Activated CD4-positive, alpha-beta T cell treated with anti-CD3 and anti-CD28 coated beads, Interleukin-2, amount 10 ng/mL, durations not matched to agents 24 days and 14 days (primary cell): Measurements from ENCODE around the gene NAXD. TPM values are rescaled to one million over a fixed set of nuclear protein-coding genes. Genes with fewer than 3 reads are reported as not detected.
A peak's percentile ranks its signal among the peaks of the same experiment; 100 is the strongest.

Experiments used
- DNase-seq: peaks from one replicate; pipeline ENCODE4 v3.0.0; 2022
- H3K27ac Mint-ChIP-seq: one replicate; pipeline ENCODE4 v1.8.0; 2022; ENCODE audit warnings: mild to moderate bottlenecking, mixed read lengths
- H3K27me3 Mint-ChIP-seq: one replicate; pipeline ENCODE4 v1.8.0; 2022; ENCODE audit warnings: mixed read lengths
- H3K36me3 Mint-ChIP-seq: one replicate; pipeline ENCODE4 v1.8.0; 2022; ENCODE audit warnings: low read depth, mild to moderate bottlenecking, mixed read lengths
- H3K4me1 Mint-ChIP-seq: one replicate; pipeline ENCODE4 v1.8.0; 2021; ENCODE audit warnings: mixed read lengths
- H3K4me3 Mint-ChIP-seq: one replicate; pipeline ENCODE4 v1.8.0; 2022; ENCODE audit warnings: mild to moderate bottlenecking, moderate library complexity, mixed read lengths
- H3K9me3 Mint-ChIP-seq: one replicate; pipeline ENCODE4 v1.8.0; 2021; ENCODE audit warnings: mixed read lengths
- intact Hi-C: fragments of 100-400 bp; cut with micrococcal nuclease; formaldehyde crosslinking; loops from one replicate; pipeline ENCODE4 v1.15.1; 2023
- total RNA-seq: library from RNA; stranded (reverse); gene quantifications from 2 replicates; pipeline ENCODE4 v1.2.3, GENCODE V29; 2022

The NAXD gene
- total RNA-seq, 1 donor from 2014 or later, result 20.6 TPM

GRCh38 chr13:110638814-110639806 is 23.8 kb downstream of the NAXD start:
- H3K4me1 Mint-ChIP-seq, result no peaks in the 10 kb centered on the region
- no peaks in the 10 kb centered on the region for H3K9me3 Mint-ChIP-seq
- H3K36me3 Mint-ChIP-seq, result peaks cover 43% of the 10 kb centered on the region
- DNase-seq, result no peak
- H3K4me3 Mint-ChIP-seq, result no peak overlapping the region
- intact Hi-C loops, result no loop called here
- no peak overlapping the region for H3K27ac Mint-ChIP-seq
- H3K27me3 Mint-ChIP-seq, result no peaks in the 10 kb centered on the region

DNA sequence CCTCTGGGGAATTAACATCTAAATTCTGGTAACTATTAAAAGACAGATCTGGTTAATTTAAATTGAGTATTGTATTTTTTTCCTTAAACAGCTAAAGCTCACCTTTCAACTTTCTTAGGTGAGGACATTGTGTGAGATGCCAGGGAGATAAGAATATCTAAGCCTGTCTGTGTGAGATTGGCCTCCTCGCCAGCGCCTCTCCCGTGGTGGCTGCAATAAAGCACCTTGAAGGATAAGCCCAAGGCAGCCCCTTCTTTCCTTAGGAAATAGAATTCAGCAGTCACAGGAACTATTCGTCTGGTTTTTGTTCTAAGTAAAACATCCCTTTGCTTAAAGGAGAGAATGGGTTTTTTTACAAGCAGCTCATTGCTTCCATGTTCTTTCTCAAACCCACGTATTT is 24.6 kb downstream of the NAXD start:
- DNase-seq, result no peak
- Mint-ChIP-seq H3K36me3 (peaks cover 38% of the 10 kb centered on the region), H3K4me1 (no peaks in the 10 kb centered on the region), H3K27ac (no peak overlapping the region), H3K4me3 (no peak overlapping the region), H3K9me3 (no peaks in the 10 kb centered on the region), H3K27me3 (no peaks in the 10 kb centered on the region)
- intact Hi-C loops, result no loop called here

GRCh38 chr13:110640591-110641029 is 25.3 kb downstream of the NAXD start:
- Mint-ChIP-seq H3K9me3 (no peaks in the 10 kb centered on the region), H3K36me3 (peaks cover 34% of the 10 kb centered on the region), H3K27ac (no peak overlapping the region), H3K4me3 (no peak overlapping the region), H3K4me1 (no peaks in the 10 kb centered on the region), H3K27me3 (no peaks in the 10 kb centered on the region)
- no peak for DNase-seq
- intact Hi-C loops, result no loop called here

GRCh38 chr13:110641055-110642015 is 26.0 kb downstream of the NAXD start:
- no peak overlapping the region for H3K27ac Mint-ChIP-seq
- H3K27me3 Mint-ChIP-seq, result no peaks in the 10 kb centered on the region
- H3K4me3 Mint-ChIP-seq, result no peak overlapping the region
- H3K4me1 Mint-ChIP-seq, result no peaks in the 10 kb centered on the region
- DNase-seq, result no peak
- peaks cover 28% of the 10 kb centered on the region for H3K36me3 Mint-ChIP-seq
- intact Hi-C loops, result no loop called here
- H3K9me3 Mint-ChIP-seq, result no peaks in the 10 kb centered on the region

DNA sequence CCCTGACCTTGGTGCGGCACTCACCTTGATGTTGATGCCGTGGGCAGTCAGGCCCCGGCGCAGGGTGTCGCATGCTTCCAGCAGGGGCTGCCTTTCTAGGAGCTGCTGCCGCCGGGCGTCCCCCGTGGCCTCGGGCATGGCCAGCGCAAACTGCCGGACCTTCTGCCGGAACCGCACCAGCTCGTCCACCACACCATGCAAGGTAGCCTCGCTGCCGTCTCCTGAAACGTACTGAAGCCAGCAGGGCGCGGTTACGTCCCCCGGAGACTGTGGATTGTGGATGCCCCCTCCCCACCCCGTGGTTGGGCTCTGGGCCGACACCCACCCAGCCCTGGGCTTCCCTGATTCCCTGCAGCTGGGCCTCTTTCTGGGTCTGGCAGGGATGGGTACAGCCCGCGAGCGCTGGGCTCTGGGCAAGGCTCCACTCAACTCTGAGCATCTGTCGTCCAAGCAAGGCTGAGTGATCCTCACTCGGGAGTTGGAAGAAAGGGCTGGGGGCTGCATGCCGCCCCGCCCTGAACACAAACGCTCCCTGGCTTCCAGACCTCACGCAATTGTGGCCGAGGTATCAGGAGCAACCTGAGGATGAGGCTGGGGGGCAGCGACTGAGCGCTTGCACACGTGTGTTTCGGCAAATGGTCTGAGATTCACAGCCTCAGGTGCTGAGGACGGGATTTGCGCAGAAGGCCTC is 27.1 kb downstream of the NAXD start:
- intact Hi-C loops, result no loop called here
- Mint-ChIP-seq H3K36me3 (peaks cover 26% of the 10 kb centered on the region), H3K27ac (no peak overlapping the region), H3K4me3 (no peak overlapping the region), H3K4me1 (no peaks in the 10 kb centered on the region), H3K9me3 (no peaks in the 10 kb centered on the region), H3K27me3 (no peaks in the 10 kb centered on the region)
- DNase-seq, result no peak

- H3K36me3 Mint-ChIP-seq, result peaks cover 24% of the 10 kb centered on the region
- H3K9me3 Mint-ChIP-seq, result no peaks in the 10 kb centered on the region
- H3K4me3 Mint-ChIP-seq, result no peak overlapping the region
- intact Hi-C loops, result no loop called here
- H3K4me1 Mint-ChIP-seq, result no peaks in the 10 kb centered on the region
- H3K27me3 Mint-ChIP-seq, result no peaks in the 10 kb centered on the region
- DNase-seq, result no peak
- H3K27ac Mint-ChIP-seq, result no peak overlapping the region
Measured at GRCh38 chr13:110643324-110643723, 28.0 kb downstream of the NAXD start.

- Mint-ChIP-seq H3K36me3 (peaks cover 18% of the 10 kb centered on the region), H3K27me3 (no peaks in the 10 kb centered on the region), H3K4me1 (no peaks in the 10 kb centered on the region), H3K9me3 (no peaks in the 10 kb centered on the region), H3K4me3 (no peak overlapping the region), H3K27ac (no peak overlapping the region)
- no peak for DNase-seq
- intact Hi-C loops, result no loop called here
Measured at GRCh38 chr13:110643768-110644421, 28.6 kb downstream of the NAXD start.

- no peak overlapping the region for H3K27ac Mint-ChIP-seq
- no peaks in the 10 kb centered on the region for H3K4me1 Mint-ChIP-seq
- peaks cover 17% of the 10 kb centered on the region for H3K36me3 Mint-ChIP-seq
- intact Hi-C loops, result no loop called here
- no peaks in the 10 kb centered on the region for H3K9me3 Mint-ChIP-seq
- no peak overlapping the region for H3K4me3 Mint-ChIP-seq
- H3K27me3 Mint-ChIP-seq, result no peaks in the 10 kb centered on the region
- DNase-seq, result peak; percentile 78
Measured at GRCh38 chr13:110644892-110645521, 29.7 kb downstream of the NAXD start.

- Mint-ChIP-seq H3K4me3 (no peak overlapping the region), H3K36me3 (peaks cover 12% of the 10 kb centered on the region), H3K9me3 (no peaks in the 10 kb centered on the region), H3K27ac (no peak overlapping the region), H3K27me3 (no peaks in the 10 kb centered on the region), H3K4me1 (no peaks in the 10 kb centered on the region)
- intact Hi-C loops, result no loop called here
- DNase-seq, result no peak
Measured at GRCh38 chr13:110645750-110646149, 30.4 kb downstream of the NAXD start.

DNA sequence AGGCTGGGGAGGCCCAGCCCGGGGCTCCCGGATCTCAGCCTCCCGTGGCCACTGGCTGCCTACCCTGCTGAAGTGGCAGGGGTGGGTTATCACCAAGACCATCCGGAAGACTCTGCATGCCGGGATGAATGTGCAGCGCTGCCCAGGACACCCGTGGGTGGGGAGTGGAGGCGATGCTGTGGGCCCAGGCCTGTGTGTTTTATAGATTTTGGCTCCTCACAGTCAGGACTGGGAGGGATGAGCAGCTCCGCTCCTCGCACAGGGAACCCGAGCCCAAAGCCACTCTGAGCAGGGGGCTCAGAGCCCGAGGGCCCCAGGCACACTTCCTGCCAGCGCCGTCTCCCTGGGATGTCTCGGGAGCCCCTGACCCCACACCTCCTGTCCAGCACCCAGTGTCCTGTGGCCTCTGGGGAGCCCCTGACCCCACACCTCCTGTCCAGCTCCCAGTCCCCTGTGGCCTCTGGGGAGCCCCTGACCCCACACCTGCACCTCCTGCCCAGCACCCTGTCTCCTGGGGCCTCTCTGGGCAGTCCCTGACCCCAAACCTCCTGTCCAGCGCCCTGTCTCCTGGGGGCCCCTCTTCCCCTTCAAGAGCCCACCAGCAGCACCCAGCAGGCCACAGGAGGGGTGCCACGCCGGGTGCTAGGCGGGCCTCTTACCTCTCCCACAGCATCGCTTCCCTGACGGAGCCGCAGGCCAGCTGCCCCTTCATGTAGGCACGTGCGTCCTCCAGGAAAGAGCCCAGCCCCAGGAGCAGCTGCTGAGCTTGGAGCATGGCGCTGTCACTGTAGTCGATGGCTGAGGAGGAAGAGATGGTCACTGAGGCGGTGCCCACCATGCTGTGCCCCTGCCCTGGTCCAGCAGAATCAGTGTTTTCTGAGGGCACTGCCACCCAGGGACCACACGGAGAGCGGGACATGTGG is 31.4 kb downstream of the NAXD start:
- Mint-ChIP-seq H3K9me3 (no peaks in the 10 kb centered on the region), H3K36me3 (peaks cover 15% of the 10 kb centered on the region), H3K27ac (no peak overlapping the region), H3K4me1 (no peaks in the 10 kb centered on the region), H3K27me3 (no peaks in the 10 kb centered on the region), H3K4me3 (no peak overlapping the region)
- intact Hi-C loops, result no loop called here
- no peak for DNase-seq

GRCh38 chr13:110647365-110647737 is 32.0 kb downstream of the NAXD start:
- Mint-ChIP-seq H3K4me1 (no peaks in the 10 kb centered on the region), H3K4me3 (no peak overlapping the region), H3K27me3 (no peaks in the 10 kb centered on the region), H3K9me3 (no peaks in the 10 kb centered on the region), H3K36me3 (peaks cover 14% of the 10 kb centered on the region), H3K27ac (no peak overlapping the region)
- DNase-seq, result no peak
- intact Hi-C loops, result no loop called here

GRCh38 chr13:110648146-110648819 is 32.9 kb downstream of the NAXD start:
- Mint-ChIP-seq H3K9me3 (no peaks in the 10 kb centered on the region), H3K4me3 (no peak overlapping the region), H3K27me3 (no peaks in the 10 kb centered on the region), H3K36me3 (peaks cover 7% of the 10 kb centered on the region), H3K27ac (no peak overlapping the region), H3K4me1 (peaks cover 1% of the 10 kb centered on the region)
- intact Hi-C loops, result no loop called here
- DNase-seq, result no peak
